Liver (tissue), 9 donors: ENCODE results near the gene PROC. TPM values are rescaled to one million over a fixed set of nuclear protein-coding genes. Genes with fewer than 3 reads are reported as not detected.

Experiments used
- DNase-seq: peaks from one replicate; pipeline ENCODE4 v3.0.0-alpha.2; 2017; ENCODE audit warnings: low spot score
- H3K27ac ChIP-seq, 2 donors: one replicate each; pipeline ENCODE4 v1.7.0; 2013; ENCODE audit warnings: inconsistent platforms in 2 of 2, low read length in 2 of 2, control low read depth in 1 of 2, low read depth in 1 of 2, mild to moderate bottlenecking in 1 of 2
- H3K27me3 ChIP-seq, 4 donors: one replicate each; pipeline versions ENCODE4 v1.6.1 to v1.7.0; 2013; ENCODE audit warnings: low read length in 3 of 4, inconsistent platforms in 1 of 4, mild to moderate bottlenecking in 1 of 4, moderate library complexity in 1 of 4; ENCODE audit not compliant: control insufficient read depth in 4 of 4, insufficient read depth in 4 of 4
- H3K36me3 ChIP-seq, 4 donors: one replicate each; pipeline versions ENCODE4 v1.6.1 to v1.7.0; 2013; ENCODE audit warnings: low read length in 3 of 4, mild to moderate bottlenecking in 3 of 4, low read depth in 1 of 4, moderate library complexity in 1 of 4; ENCODE audit not compliant: control insufficient read depth in 4 of 4, insufficient read depth in 3 of 4
- H3K4me1 ChIP-seq, 4 donors: one replicate each; pipeline versions ENCODE4 v1.6.1 to v1.7.0; 2013; ENCODE audit warnings: low read length in 3 of 4, mild to moderate bottlenecking in 3 of 4, moderate library complexity in 1 of 4; ENCODE audit not compliant: control insufficient read depth in 4 of 4, insufficient read depth in 4 of 4
- H3K4me3 ChIP-seq, 3 donors: one replicate each; pipeline versions ENCODE4 v1.6.1 to v1.7.0; 2013; ENCODE audit warnings: low read length in 3 of 3, control low read depth in 1 of 3, low read depth in 1 of 3, mild to moderate bottlenecking in 1 of 3
- H3K9ac ChIP-seq, 2 donors: one replicate each; pipeline ENCODE4 v1.7.0; 2013; ENCODE audit warnings: low read length in 2 of 2, mild to moderate bottlenecking in 2 of 2, moderate library complexity in 2 of 2, control low read depth in 1 of 2, low read depth in 1 of 2
- H3K9me3 ChIP-seq, 4 donors: one replicate each; pipeline versions ENCODE4 v1.6.1 to v1.7.0; 2013; ENCODE audit warnings: low read length in 3 of 4; ENCODE audit not compliant: control insufficient read depth in 4 of 4
- EGR1 ChIP-seq, 2 donors: IDR thresholded peaks; 2 replicates each; pipeline ENCODE4 v1.6.1; 2016 to 2018; ENCODE audit warnings: antibody characterized with exemption in 2 of 2, low read depth in 2 of 2
- FOXA1 ChIP-seq: IDR thresholded peaks from 2 replicates; pipeline ENCODE4 v1.6.1; 2016; ENCODE audit warnings: antibody characterized with exemption
- FOXA2 ChIP-seq: IDR thresholded peaks from 2 replicates; pipeline ENCODE4 v1.6.1; 2016; ENCODE audit warnings: antibody characterized with exemption
- GABPA ChIP-seq, 2 donors: IDR thresholded peaks in 1 of 2; conservative IDR thresholded peaks in 1 of 2; 2 replicates each; pipeline ENCODE4 v1.6.1; 2016; ENCODE audit warnings: antibody characterized with exemption in 2 of 2, mild to moderate bottlenecking in 1 of 2, moderate library complexity in 1 of 2
- HNF4A ChIP-seq, 2 donors: conservative IDR thresholded peaks; 2 replicates each; pipeline ENCODE4 v1.6.1; 2016; ENCODE audit warnings: antibody characterized with exemption in 2 of 2, mild to moderate bottlenecking in 2 of 2
- HNF4G ChIP-seq: IDR thresholded peaks from 2 replicates; pipeline ENCODE4 v1.6.1; 2016; ENCODE audit warnings: antibody characterized with exemption
- JUND ChIP-seq, 2 donors: IDR thresholded peaks; 2 replicates each; pipeline ENCODE4 v1.6.1; 2016; ENCODE audit warnings: antibody characterized with exemption in 2 of 2
- NR2F2 ChIP-seq: IDR thresholded peaks from 2 replicates; pipeline ENCODE4 v1.6.1; 2016; ENCODE audit warnings: antibody characterized with exemption
- RAD21 ChIP-seq, 2 donors: IDR thresholded peaks; 2 replicates each; pipeline ENCODE4 v1.6.1; 2016; ENCODE audit warnings: antibody characterized with exemption in 2 of 2, mild to moderate bottlenecking in 2 of 2
- RXRA ChIP-seq, 2 donors: IDR thresholded peaks; 2 replicates each; pipeline ENCODE4 v1.6.1; 2017 to 2018; ENCODE audit warnings: antibody characterized with exemption in 2 of 2, mild to moderate bottlenecking in 1 of 2
- SP1 ChIP-seq: IDR thresholded peaks from 2 replicates; pipeline ENCODE4 v1.6.1; 2018; ENCODE audit warnings: antibody characterized with exemption, mild to moderate bottlenecking
- TAF1 ChIP-seq: conservative IDR thresholded peaks from 2 replicates; pipeline ENCODE4 v1.6.1; 2016; ENCODE audit warnings: antibody characterized with exemption, mild to moderate bottlenecking
- YY1 ChIP-seq: IDR thresholded peaks from 2 replicates; pipeline ENCODE4 v1.6.1; 2016; ENCODE audit warnings: antibody characterized with exemption, mild to moderate bottlenecking
- WGBS: extraction: QIAGEN DNeasy Blood & Tissue Kit; methylation state at CpG from one replicate; pipeline ENCODE4 v1.1.7; 2013; 5-methylcytosine and 5-hydroxymethylcytosine counted together
- polyA plus RNA-seq, 2 donors: library from polyadenylated mRNA; stranded (reverse) in 1 of 2; unstranded in 1 of 2; fragments of 200-250 nt in 1 of 2; fragments of >200 nt in 1 of 2; fragmentation: Nextera tagmentation in 1 of 2; extraction: Ambion mirVana in 1 of 2; gene quantifications; one replicate each; pipeline versions ENCODE4 v1.2.1 to v1.2.3, GENCODE V29; 2013 to 2015
- total RNA-seq, 2 donors: library from RNA; depleted of rRNA; stranded (reverse); fragments of >200 nt; gene quantifications; one replicate each; pipeline ENCODE4 v1.2.3, GENCODE V29; 2014
- TF ChIP-seq, protein P1 (sequence below): IDR thresholded peaks from 2 replicates; pipeline ENCODE4 v1.6.1; 2016; ENCODE audit warnings: antibody characterized with exemption
- TF ChIP-seq, protein P2 (sequence below): fragments of 150-350 bp; IDR thresholded peaks from 2 replicates; pipeline ENCODE4 v1.5.1; 2017; ENCODE audit warnings: improper control_type of control experiment, low read depth, low read length; ENCODE audit not compliant: missing input control
- TF ChIP-seq, protein P3 (sequence below): IDR thresholded peaks from 2 replicates; pipeline ENCODE4 v1.6.1; 2016; ENCODE audit warnings: antibody characterized with exemption
- TF ChIP-seq, protein P4 (sequence below): IDR thresholded peaks from 2 replicates; pipeline ENCODE4 v1.6.1; 2016; ENCODE audit warnings: antibody characterized with exemption, mild to moderate bottlenecking
- TF ChIP-seq, protein P5 (sequence below): IDR thresholded peaks from 2 replicates; pipeline ENCODE4 v1.6.1; 2016; ENCODE audit warnings: antibody characterized with exemption
- donor health status: healthy.
- donor health status: healthy.
- donor health status: healthy.
- donor health status: healthy.
- donor health status: healthy.

Gene PROC
- total and polyA plus RNA-seq, 4 donors, result 150 to 407 (median 341) TPM

DNA sequence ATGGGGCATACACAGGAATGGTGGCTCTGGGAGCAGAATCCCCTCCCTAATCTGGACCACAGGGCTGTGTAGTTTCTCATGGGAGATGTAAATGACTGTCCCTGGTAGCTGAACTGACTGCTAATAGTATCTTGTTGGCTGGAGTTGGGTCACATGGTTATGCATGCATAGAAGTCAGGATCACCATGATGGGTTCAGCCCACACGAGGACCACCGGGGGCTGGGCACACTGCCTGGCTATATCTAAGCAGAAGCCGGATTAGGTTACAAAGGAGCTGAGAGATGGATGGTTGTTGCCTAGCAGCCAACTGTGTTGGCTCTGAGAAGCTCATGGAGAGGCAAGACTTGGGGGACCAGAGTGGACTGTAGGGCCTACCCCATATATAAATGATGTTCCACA, 23.7 kb upstream of the PROC start:
- Histone ChIP-seq H3K4me3 (no peak overlapping the region), H3K36me3 (peaks cover 0 to 3% (median 0%) of the 10 kb centered on the region in 4 donors), H3K27me3 (no peaks in the 10 kb centered on the region), H3K27ac (no peak overlapping the region), H3K9ac (no peak overlapping the region), H3K9me3 (no peaks in the 10 kb centered on the region), H3K4me1 (peaks cover 0 to 5% (median under 1%) of the 10 kb centered on the region in 4 donors)
- WGBS, result 90% methylated on average over 3 of the region's 3 CpGs
- DNase-seq, result no peak
- no peak for TF ChIP-seq TAF1
- no peak for TF ChIP-seq FOXA2
- TF ChIP-seq, protein P1, sequence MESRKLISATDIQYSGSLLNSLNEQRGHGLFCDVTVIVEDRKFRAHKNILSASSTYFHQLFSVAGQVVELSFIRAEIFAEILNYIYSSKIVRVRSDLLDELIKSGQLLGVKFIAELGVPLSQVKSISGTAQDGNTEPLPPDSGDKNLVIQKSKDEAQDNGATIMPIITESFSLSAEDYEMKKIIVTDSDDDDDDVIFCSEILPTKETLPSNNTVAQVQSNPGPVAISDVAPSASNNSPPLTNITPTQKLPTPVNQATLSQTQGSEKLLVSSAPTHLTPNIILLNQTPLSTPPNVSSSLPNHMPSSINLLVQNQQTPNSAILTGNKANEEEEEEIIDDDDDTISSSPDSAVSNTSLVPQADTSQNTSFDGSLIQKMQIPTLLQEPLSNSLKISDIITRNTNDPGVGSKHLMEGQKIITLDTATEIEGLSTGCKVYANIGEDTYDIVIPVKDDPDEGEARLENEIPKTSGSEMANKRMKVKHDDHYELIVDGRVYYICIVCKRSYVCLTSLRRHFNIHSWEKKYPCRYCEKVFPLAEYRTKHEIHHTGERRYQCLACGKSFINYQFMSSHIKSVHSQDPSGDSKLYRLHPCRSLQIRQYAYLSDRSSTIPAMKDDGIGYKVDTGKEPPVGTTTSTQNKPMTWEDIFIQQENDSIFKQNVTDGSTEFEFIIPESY, result no peak
- TF ChIP-seq NR2F2, result no peak
- no peak for TF ChIP-seq FOXA1
- no peak for TF ChIP-seq YY1
- no peak for TF ChIP-seq EGR1 (IDR thresholded peaks at IDR 0.05; ENCODE audit: low read depth in 2 of 2)
- no peak for TF ChIP-seq HNF4A (conservative IDR thresholded peaks at IDR 0.05)
- TF ChIP-seq SP1, result no peak
- TF ChIP-seq JUND (IDR thresholded peaks at IDR 0.05), result no peak
- TF ChIP-seq HNF4G, result no peak
- TF ChIP-seq, protein P2, sequence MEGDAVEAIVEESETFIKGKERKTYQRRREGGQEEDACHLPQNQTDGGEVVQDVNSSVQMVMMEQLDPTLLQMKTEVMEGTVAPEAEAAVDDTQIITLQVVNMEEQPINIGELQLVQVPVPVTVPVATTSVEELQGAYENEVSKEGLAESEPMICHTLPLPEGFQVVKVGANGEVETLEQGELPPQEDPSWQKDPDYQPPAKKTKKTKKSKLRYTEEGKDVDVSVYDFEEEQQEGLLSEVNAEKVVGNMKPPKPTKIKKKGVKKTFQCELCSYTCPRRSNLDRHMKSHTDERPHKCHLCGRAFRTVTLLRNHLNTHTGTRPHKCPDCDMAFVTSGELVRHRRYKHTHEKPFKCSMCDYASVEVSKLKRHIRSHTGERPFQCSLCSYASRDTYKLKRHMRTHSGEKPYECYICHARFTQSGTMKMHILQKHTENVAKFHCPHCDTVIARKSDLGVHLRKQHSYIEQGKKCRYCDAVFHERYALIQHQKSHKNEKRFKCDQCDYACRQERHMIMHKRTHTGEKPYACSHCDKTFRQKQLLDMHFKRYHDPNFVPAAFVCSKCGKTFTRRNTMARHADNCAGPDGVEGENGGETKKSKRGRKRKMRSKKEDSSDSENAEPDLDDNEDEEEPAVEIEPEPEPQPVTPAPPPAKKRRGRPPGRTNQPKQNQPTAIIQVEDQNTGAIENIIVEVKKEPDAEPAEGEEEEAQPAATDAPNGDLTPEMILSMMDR, result no peak
- no peak for TF ChIP-seq GABPA (IDR thresholded peaks at IDR 0.05 in 1 of 2, conservative IDR thresholded peaks at IDR 0.05 in 1 of 2)
- TF ChIP-seq, protein P3, sequence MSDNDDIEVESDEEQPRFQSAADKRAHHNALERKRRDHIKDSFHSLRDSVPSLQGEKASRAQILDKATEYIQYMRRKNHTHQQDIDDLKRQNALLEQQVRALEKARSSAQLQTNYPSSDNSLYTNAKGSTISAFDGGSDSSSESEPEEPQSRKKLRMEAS, result no peak
- TF ChIP-seq, protein P4, sequence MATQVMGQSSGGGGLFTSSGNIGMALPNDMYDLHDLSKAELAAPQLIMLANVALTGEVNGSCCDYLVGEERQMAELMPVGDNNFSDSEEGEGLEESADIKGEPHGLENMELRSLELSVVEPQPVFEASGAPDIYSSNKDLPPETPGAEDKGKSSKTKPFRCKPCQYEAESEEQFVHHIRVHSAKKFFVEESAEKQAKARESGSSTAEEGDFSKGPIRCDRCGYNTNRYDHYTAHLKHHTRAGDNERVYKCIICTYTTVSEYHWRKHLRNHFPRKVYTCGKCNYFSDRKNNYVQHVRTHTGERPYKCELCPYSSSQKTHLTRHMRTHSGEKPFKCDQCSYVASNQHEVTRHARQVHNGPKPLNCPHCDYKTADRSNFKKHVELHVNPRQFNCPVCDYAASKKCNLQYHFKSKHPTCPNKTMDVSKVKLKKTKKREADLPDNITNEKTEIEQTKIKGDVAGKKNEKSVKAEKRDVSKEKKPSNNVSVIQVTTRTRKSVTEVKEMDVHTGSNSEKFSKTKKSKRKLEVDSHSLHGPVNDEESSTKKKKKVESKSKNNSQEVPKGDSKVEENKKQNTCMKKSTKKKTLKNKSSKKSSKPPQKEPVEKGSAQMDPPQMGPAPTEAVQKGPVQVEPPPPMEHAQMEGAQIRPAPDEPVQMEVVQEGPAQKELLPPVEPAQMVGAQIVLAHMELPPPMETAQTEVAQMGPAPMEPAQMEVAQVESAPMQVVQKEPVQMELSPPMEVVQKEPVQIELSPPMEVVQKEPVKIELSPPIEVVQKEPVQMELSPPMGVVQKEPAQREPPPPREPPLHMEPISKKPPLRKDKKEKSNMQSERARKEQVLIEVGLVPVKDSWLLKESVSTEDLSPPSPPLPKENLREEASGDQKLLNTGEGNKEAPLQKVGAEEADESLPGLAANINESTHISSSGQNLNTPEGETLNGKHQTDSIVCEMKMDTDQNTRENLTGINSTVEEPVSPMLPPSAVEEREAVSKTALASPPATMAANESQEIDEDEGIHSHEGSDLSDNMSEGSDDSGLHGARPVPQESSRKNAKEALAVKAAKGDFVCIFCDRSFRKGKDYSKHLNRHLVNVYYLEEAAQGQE, result no peak
- TF ChIP-seq RXRA (IDR thresholded peaks at IDR 0.05), result no peak

DNA sequence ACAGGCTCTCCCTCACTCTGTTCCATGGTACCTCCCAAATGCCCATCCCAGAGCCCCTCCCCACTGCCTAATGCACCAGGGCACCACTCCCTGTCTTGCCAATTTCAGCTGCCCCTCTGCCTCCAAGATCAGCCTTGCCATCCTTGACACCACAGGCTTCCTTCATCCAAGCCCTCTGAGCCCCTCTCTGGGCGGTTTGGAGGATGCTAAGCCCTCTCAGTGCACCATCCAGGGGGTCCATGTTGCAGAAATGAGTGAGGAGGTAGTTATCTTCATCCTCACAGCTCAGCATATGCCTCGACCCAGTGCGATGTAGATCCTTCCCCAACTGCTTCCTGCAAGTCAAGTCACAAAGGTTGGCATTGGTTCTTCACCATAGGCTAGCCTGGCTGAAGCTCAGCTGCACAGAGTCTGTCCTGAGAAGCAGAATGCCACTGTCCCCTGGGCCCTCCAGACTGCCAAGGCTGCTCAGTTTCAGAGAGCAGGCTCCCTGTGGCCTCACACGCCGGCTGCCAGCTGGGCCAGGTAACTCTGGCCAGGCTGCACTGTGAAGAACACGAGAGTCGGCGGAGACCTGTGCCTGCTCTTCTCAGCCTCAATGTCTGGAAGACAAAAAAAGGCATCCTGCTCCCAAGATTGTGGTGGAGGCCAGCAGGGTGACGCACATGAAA, 20.5 kb upstream of the PROC start:
- peaks cover 0 to 3% (median 0%) of the 10 kb centered on the region in 4 donors for H3K36me3 ChIP-seq

More for the DNA sequence above, 20.5 kb upstream of the PROC start:
- H3K9ac ChIP-seq, result no peak overlapping the region
- peaks cover 0 to 3% (median 0%) of the 10 kb centered on the region in 4 donors for H3K4me1 ChIP-seq
- H3K4me3 ChIP-seq, result no peak overlapping the region
- no peak overlapping the region for H3K27ac ChIP-seq
- WGBS, result 92% methylated on average over 9 of the region's 9 CpGs
- H3K27me3 ChIP-seq, result no peaks in the 10 kb centered on the region
- TF ChIP-seq JUND (IDR thresholded peaks at IDR 0.05) (no peak), YY1 (no peak), RAD21 (IDR thresholded peaks at IDR 0.05) (no peak), SP1 (no peak), FOXA2 (no peak), HNF4G (no peak), GABPA (IDR thresholded peaks at IDR 0.05 in 1 of 2, conservative IDR thresholded peaks at IDR 0.05 in 1 of 2) (no peak)
- TF ChIP-seq, protein P1, result no peak
- TF ChIP-seq, protein P3, result no peak
- TF ChIP-seq, protein P5, sequence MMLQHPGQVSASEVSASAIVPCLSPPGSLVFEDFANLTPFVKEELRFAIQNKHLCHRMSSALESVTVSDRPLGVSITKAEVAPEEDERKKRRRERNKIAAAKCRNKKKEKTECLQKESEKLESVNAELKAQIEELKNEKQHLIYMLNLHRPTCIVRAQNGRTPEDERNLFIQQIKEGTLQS, result no peak
- TF ChIP-seq, protein P2, result no peak
- H3K9me3 ChIP-seq, result no peaks in the 10 kb centered on the region
- no peak for DNase-seq
